ENCODE results near the gene COX6A2.

DNA sequence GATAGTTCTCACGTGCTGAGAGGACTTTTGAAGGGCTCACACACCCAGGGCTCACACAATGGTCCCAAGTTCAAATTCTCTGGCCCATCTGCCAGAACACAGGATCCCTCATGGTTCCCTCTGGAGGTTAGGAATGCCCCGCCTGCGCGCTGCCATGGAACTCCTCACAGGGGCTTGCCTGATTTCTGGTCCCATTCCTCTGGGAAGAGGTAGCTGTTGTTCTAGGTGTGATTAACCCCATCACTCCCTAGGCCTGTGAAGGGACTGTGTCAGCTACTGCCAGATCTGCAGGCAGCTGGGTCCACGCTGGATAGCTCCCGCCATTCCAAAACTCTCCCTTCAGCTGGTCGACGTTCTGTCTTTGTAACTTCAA lies 28.8 kb upstream of the COX6A2 start:
- TF ChIP-seq, protein P1, sequence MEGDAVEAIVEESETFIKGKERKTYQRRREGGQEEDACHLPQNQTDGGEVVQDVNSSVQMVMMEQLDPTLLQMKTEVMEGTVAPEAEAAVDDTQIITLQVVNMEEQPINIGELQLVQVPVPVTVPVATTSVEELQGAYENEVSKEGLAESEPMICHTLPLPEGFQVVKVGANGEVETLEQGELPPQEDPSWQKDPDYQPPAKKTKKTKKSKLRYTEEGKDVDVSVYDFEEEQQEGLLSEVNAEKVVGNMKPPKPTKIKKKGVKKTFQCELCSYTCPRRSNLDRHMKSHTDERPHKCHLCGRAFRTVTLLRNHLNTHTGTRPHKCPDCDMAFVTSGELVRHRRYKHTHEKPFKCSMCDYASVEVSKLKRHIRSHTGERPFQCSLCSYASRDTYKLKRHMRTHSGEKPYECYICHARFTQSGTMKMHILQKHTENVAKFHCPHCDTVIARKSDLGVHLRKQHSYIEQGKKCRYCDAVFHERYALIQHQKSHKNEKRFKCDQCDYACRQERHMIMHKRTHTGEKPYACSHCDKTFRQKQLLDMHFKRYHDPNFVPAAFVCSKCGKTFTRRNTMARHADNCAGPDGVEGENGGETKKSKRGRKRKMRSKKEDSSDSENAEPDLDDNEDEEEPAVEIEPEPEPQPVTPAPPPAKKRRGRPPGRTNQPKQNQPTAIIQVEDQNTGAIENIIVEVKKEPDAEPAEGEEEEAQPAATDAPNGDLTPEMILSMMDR (conservative IDR thresholded peaks at IDR 0.05), result no peak
- no peak for TF ChIP-seq ZFX (IDR thresholded peaks at IDR 0.05)
